Sigmoid colon (tissue), 4 donors: ENCODE measurements around the gene MAS1L.

Experiments used
- CTCF ChIP-seq, 4 experiments: fragments of 450-650 bp in 3 of 4; fragments of 200-600 bp in 1 of 4; IDR thresholded peaks; one replicate each; pipeline ENCODE4 v1.5.1; 2016 to 2019; ENCODE audit warnings: antibody characterized with exemption in 4 of 4, mild to moderate bottlenecking in 3 of 4, moderate library complexity in 2 of 4
- EP300 ChIP-seq, 4 donors: sonication (generic); formaldehyde crosslinking; IDR thresholded peaks; one replicate each; pipeline ENCODE4 v1.6.1; 2017; ENCODE audit warnings: antibody characterized with exemption in 4 of 4
- POLR2A ChIP-seq, 2 donors: fragments of 450-650 bp; IDR thresholded peaks; one replicate each; pipeline ENCODE4 v1.6.1; 2016; ENCODE audit warnings: antibody characterized with exemption in 2 of 2, mild to moderate bottlenecking in 2 of 2, moderate library complexity in 2 of 2

GRCh38 chr6:29530671-29531310 is 43.0 kb upstream of the MAS1L start:
- TF ChIP-seq CTCF (IDR thresholded peaks at IDR 0.05) (no peak), EP300 (IDR thresholded peaks at IDR 0.05) (no peak), POLR2A (IDR thresholded peaks at IDR 0.05) (no peak)
